BLaER1 (cell line): ENCODE results near the gene KLF3.

Source experiments
- H3K27ac ChIP-seq: shearing (Covaris generic); formaldehyde crosslinking; 2 replicates; pipeline ENCODE4 v1.8.1; 2022
- H3K27me3 ChIP-seq: shearing (Covaris generic); formaldehyde crosslinking; 2 replicates; pipeline ENCODE4 v1.8.1; 2022
- H3K36me3 ChIP-seq: shearing (Covaris generic); formaldehyde crosslinking; 2 replicates; pipeline ENCODE4 v1.8.1; 2022
- H3K4me1 ChIP-seq: shearing (Covaris generic); formaldehyde crosslinking; 2 replicates; pipeline ENCODE4 v1.8.1; 2022
- H3K4me2 ChIP-seq: shearing (Covaris generic); formaldehyde crosslinking; 2 replicates; pipeline ENCODE4 v1.8.1; 2022
- H3K4me3 ChIP-seq: shearing (Covaris generic); formaldehyde crosslinking; 2 replicates; pipeline ENCODE4 v1.8.1; 2022
- H3K9ac ChIP-seq: shearing (Covaris generic); formaldehyde crosslinking; 2 replicates; pipeline ENCODE4 v1.8.1; 2022
- H3K9me3 ChIP-seq: shearing (Covaris generic); formaldehyde crosslinking; 2 replicates; pipeline ENCODE4 v1.8.1; 2022
- H4K20me1 ChIP-seq: shearing (Covaris generic); formaldehyde crosslinking; 2 replicates; pipeline ENCODE4 v1.8.1; 2022
- Cebpa-rat ChIP-seq: shearing (Covaris generic); IDR thresholded peaks from 2 replicates; pipeline ENCODE4 v1.8.1; 2022

KLF3 gene

DNA sequence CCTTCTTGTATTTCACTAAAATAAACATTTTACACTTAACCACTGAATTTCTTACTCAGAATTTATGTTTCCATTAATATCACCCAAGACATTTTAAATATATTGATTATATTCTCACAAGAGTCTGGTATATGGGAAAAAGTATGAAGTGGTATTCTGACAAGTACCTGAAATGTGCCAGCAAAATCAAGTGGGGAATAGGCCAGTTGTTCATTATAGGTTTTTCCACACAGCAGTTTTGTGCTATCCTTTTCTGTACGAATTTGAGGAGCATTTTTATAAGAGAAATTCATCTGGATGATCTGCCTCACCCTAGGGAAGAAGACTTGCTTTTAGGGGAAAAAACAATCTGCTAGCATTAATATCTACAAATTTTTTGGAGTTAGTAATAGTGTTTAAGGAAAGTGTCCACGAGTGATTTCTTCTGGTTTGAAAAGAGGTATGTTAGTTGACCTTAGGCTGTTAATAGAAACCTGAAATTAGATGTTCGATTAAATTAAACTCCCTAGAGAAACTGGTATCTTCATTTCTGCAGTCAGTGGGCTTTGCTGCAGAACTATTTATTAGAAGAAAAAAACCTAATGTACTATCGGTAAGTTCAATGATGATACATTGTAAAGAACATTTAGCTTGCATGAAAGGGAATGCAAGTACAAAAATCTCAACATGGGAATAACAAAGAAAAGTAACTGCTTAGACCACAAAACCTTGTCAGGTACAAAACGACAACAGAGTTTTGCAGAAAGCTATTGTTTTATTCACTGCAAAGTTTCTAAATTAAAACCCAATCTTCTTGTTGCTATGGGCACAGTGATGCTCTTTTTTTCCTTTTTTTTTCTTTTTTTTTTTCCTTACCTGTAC is 1.8 kb downstream of the KLF3 start:
- TF ChIP-seq Cebpa-rat, result no peak
- Histone ChIP-seq H3K27me3 (peaks cover 96% of the 10 kb centered on the region), H3K27ac (no peak overlapping the region), H3K9me3 (no peaks in the 10 kb centered on the region), H3K4me1 (peaks cover 9% of the 10 kb centered on the region), H3K9ac (no peak overlapping the region), H3K4me2 (no peak overlapping the region), H3K36me3 (no peaks in the 10 kb centered on the region), H4K20me1 (peaks cover 57% of the 10 kb centered on the region), H3K4me3 (no peak overlapping the region)

DNA sequence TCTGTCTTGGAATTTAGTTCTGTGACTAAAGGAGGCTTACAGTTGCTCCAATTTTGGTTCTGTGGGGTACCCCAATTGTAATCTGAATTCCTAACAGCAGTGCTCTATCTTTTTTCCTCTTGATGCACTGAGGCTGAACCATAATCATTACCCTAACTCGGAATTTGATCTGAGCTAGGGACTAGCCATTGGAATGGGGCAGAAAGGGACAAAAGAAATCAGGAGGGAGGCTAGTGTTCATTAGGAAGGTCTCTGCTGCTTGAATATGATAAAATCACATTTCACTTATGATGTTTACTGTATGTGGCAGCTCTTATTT is 2.7 kb downstream of the KLF3 start:
- no peak overlapping the region for H3K4me3 ChIP-seq
- peaks cover 9% of the 10 kb centered on the region for H3K4me1 ChIP-seq
- peaks cover 65% of the 10 kb centered on the region for H4K20me1 ChIP-seq
- peaks cover 96% of the 10 kb centered on the region for H3K27me3 ChIP-seq
- H3K9ac ChIP-seq, result no peak overlapping the region
- H3K27ac ChIP-seq, result no peak overlapping the region
- no peak overlapping the region for H3K4me2 ChIP-seq
- H3K36me3 ChIP-seq, result no peaks in the 10 kb centered on the region
- no peaks in the 10 kb centered on the region for H3K9me3 ChIP-seq
- no peak for TF ChIP-seq Cebpa-rat

DNA sequence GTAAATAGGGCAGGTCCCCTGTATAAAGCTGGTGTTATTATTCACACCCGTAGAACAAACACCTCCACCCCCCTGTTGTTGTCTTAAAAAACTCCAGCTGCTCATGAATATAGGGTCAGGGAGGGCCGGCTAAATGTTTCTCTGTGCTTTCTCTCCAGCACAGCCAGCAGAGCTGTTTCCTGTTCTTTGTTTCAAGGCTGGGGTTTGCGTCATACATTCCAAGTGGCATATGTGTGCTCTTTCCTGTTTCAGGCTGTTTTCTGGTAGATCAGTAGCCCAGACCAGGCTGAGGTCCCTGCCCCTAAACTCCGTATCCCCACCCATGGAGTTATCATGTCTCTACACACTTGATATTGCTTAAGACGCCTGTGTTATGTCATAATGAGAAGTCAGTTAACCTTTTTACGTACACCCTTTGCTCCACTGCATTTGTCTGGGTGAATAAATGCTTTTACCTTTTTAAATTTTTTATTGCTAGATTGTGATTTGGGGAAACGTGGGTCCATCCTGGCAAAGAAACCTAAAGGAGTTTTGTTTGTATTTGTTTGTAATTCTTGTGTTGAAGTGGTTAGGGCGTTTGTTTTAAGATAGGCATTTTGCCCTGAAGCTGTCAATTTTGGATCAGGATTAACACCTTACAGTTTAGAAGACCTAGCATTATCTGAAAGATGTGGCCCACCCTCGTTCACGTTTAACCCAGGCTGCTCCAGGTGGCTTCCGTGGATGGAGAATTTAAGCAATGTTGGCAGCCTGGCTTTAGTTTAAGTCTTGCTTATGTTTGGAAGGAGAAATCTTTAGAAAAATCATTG is 3.3 kb downstream of the KLF3 start:
- Histone ChIP-seq H3K9ac (no peak overlapping the region), H3K27me3 (peaks cover 94% of the 10 kb centered on the region), H3K4me2 (no peak overlapping the region), H3K4me3 (no peak overlapping the region), H4K20me1 (peaks cover 65% of the 10 kb centered on the region), H3K9me3 (no peaks in the 10 kb centered on the region), H3K36me3 (no peaks in the 10 kb centered on the region), H3K27ac (no peak overlapping the region), H3K4me1 (peaks cover 14% of the 10 kb centered on the region)
- no peak for TF ChIP-seq Cebpa-rat

DNA sequence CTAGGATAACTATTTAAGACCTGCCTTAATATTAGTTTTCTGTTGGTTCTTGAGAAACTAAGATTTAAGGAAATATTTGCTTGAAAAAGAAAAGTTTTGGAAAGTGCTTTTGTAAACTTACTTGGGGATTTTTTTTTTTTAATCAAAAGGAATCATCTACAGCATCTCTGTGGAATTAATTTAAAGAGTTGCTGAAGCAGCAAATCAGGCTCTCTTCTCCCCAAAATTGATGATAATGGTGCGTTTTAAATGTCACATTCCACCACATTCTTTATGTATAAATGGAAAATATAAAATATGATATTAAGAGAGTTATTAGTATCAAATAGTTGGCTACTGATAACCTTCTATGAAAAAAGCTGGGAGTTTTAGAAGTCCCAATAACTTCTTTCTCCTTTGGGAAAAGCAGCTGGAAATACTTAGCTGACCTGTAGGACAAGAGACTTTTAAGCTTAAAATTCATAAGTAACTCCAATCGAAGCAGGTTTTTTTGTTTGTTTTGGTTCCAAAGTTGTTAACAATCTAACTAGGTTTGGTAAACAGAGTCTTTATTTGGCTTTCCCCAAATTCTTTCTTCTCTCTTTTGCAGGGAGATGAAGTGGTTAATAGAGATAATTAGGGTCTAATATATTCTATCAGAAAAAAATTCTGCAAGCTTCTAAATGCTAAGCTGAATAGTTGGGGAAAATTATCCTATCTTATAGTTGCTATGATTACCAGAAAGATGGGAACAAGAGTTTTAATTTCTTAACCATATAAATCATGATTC is 4.4 kb downstream of the KLF3 start:
- H3K9ac ChIP-seq, result no peak overlapping the region
- H4K20me1 ChIP-seq, result peaks cover 65% of the 10 kb centered on the region
- H3K4me3 ChIP-seq, result no peak overlapping the region
- no peak for TF ChIP-seq Cebpa-rat
- no peaks in the 10 kb centered on the region for H3K9me3 ChIP-seq
- peaks cover 84% of the 10 kb centered on the region for H3K27me3 ChIP-seq
- H3K27ac ChIP-seq, result no peak overlapping the region
- peaks cover 10% of the 10 kb centered on the region for H3K4me1 ChIP-seq
- H3K36me3 ChIP-seq, result no peaks in the 10 kb centered on the region
- H3K4me2 ChIP-seq, result no peak overlapping the region

DNA sequence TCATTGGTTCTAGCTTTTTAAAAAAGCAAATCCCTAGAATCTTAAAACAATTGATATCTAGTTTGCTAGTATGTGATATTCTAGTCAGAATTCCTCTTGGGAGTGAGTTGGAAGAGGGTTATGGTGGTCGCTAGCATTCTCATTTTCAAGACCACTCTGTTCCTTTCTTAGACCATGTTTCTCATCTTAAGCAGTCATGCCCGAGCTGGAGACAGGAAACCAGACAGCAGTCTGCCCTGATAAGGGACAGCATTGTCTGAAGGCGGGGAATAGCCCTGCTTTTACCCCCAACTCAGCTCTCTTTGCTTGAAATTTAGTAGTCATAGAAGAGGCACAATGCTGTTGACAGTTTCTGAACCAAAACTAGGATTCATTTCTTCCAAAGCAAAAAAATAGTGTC is 5.2 kb downstream of the KLF3 start:
- Histone ChIP-seq H3K9ac (no peak overlapping the region), H3K27me3 (peaks cover 85% of the 10 kb centered on the region), H3K36me3 (no peaks in the 10 kb centered on the region), H3K4me3 (no peak overlapping the region), H3K9me3 (no peaks in the 10 kb centered on the region), H3K27ac (no peak overlapping the region), H3K4me1 (peaks cover 10% of the 10 kb centered on the region), H4K20me1 (peaks cover 64% of the 10 kb centered on the region), H3K4me2 (no peak overlapping the region)
- TF ChIP-seq Cebpa-rat, result no peak

DNA sequence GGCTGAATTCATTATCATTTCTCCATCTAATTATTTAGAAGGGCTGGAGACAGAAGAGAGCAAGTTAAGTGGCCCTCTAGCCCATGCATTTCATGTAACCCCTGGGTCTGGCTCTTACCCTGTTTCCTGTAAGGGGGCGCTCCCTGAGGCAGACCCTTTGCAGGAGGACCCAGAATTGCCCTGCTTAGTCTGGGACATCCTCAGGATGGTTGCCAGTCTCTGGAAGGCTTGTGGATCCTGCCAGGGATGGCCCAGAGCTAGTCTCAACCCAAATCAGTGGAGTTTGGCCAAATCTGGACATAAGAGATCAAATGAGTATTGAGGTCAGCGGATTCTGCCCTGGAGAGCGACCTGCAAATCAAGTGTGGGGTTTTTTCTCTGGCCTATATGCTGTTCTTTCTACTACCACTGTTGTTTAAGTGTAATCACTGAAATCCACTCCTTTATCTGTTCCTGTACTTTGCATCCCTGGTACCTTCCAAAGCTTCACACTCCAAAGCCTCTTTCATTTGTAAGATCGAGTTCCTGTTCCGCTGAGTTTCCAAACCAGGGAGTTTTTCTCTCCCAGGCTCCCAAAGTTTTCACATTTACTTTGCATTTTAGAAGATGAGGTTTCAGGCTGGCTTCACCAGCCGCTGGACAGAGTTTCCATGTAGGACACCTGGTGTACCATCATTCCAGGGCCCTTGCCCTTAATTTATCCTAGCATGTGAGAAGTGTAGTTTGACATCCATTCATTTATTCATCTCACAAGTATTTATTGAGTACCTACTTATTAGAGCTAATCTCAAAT is 6.3 kb downstream of the KLF3 start:
- Histone ChIP-seq H3K27ac (no peak overlapping the region), H3K9me3 (no peaks in the 10 kb centered on the region), H3K9ac (no peak overlapping the region), H3K4me3 (no peak overlapping the region), H3K36me3 (no peaks in the 10 kb centered on the region), H3K4me1 (peaks cover 10% of the 10 kb centered on the region), H3K27me3 (peaks cover 85% of the 10 kb centered on the region), H3K4me2 (no peak overlapping the region), H4K20me1 (peaks cover 54% of the 10 kb centered on the region)
- no peak for TF ChIP-seq Cebpa-rat

DNA sequence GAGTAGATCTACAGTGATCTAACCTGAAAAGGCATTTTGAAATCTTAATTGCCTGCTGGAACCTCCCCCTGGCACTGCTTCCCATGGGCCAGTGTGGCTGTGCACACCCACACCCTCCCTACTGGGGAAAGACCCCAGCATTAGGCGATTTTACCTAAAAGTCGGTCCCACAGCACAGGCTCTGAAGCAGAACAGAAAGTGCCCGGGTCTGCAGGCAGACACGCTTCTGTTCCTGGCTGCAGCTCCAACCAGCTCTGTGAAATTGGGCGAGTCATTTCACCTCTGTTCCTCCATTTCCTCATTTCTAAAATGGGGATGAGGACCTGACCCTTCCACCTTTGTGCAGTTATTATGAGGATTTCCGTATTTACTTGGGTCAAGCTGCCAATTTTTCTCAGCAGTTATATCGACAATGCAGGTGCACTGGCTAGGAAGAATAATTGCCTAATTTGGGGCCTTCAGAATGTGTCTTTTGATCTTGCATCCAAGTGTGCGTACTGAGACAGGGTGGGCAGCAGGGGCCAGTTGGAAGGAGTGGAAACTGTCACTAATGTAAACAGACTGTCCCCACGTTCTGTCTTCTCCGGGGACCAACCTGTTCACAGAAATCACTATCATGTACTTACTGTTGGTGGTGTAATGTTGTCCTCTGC is 7.1 kb downstream of the KLF3 start:
- Histone ChIP-seq H3K4me1 (peaks cover 10% of the 10 kb centered on the region), H3K9ac (no peak overlapping the region), H3K4me3 (no peak overlapping the region), H3K36me3 (no peaks in the 10 kb centered on the region), H3K27me3 (peaks cover 79% of the 10 kb centered on the region), H3K27ac (no peak overlapping the region), H3K4me2 (no peak overlapping the region), H3K9me3 (no peaks in the 10 kb centered on the region), H4K20me1 (peaks cover 46% of the 10 kb centered on the region)
- no peak for TF ChIP-seq Cebpa-rat

DNA sequence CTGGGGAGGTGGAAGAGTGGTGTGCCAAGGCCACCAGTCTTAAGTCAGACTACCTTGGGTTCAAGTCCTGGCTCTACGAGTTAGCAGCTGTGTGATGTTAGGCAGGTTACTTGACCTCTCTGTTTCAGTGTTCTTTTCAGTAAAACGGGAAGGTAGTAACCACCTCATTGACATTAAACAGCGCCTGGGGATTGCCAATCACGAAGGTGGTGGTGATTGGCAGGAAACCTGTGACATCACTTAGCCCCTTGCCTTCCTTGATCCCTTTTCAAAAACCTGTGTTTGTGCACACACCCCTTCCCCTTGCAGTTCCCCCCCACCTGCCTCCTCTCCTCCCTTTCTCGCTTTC is 7.6 kb downstream of the KLF3 start:
- H3K4me3 ChIP-seq, result no peak overlapping the region
- TF ChIP-seq Cebpa-rat, result no peak
- H3K9ac ChIP-seq, result no peak overlapping the region

DNA sequence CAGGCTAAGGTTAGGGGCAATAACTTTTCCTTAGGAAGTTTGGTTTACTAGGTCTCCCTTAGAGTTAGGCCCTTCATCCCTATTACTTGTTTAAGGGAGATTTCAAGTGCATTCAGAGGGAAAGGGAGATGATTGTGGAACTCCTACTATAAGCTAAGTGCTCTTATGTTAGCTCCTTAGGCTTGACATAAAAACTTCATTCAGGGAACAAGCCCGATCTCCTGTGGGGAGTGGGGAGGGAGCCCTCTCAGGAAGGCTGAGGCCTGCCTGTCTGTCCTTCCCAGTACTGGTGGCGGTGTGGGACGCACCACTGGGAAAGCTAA is 8.0 kb downstream of the KLF3 start:
- Histone ChIP-seq H3K36me3 (no peaks in the 10 kb centered on the region), H3K4me2 (peak overlapping the region; percentile 45), H3K4me3 (no peak overlapping the region), H3K27ac (no peak overlapping the region), H4K20me1 (peaks cover 37% of the 10 kb centered on the region), H3K9ac (no peak overlapping the region), H3K9me3 (no peaks in the 10 kb centered on the region), H3K4me1 (peaks cover 10% of the 10 kb centered on the region), H3K27me3 (peaks cover 69% of the 10 kb centered on the region)
- TF ChIP-seq Cebpa-rat, result no peak

More for the DNA sequence above, 7.6 kb downstream of the KLF3 start:
- Histone ChIP-seq H3K4me1 (peaks cover 10% of the 10 kb centered on the region), H3K27ac (no peak overlapping the region), H3K4me2 (0 out of 2 replicates have a peak overlapping the region, but pooled peaks have one; percentile 45), H4K20me1 (peaks cover 41% of the 10 kb centered on the region), H3K9me3 (no peaks in the 10 kb centered on the region), H3K27me3 (peaks cover 74% of the 10 kb centered on the region), H3K36me3 (no peaks in the 10 kb centered on the region)
